Activated naive CD4-positive, alpha-beta T cell (primary cell): ENCODE measurements around the gene ADAMTS19.
A peak's percentile ranks its signal among the peaks of the same experiment; 100 is the strongest.

Source experiments
- DNase-seq, 4 experiments: peaks; one replicate each; lab custom pipeline; 2025; lab: John Stamatoyannopoulos, UW

The ADAMTS19 gene

GRCh38 chr5:129766798-129767197, 306.7 kb downstream of the ADAMTS19 start:
- no peak for DNase-seq

- DNase-seq: peak in 1 of 4 experiments; percentile 8
These were observed 307.9 kb downstream of the ADAMTS19 start for GRCh38 chr5:129767927-129768380.

- no peak for DNase-seq
These were observed 308.6 kb downstream of the ADAMTS19 start for GRCh38 chr5:129768735-129769134.

GRCh38 chr5:129770024-129770820, 310.1 kb downstream of the ADAMTS19 start:
- DNase-seq: no peak

GRCh38 chr5:129771058-129771838, 311.1 kb downstream of the ADAMTS19 start:
- DNase-seq: peak in 2 of 4 experiments; percentile 1

- DNase-seq: no peak
These were observed 313.3 kb downstream of the ADAMTS19 start for GRCh38 chr5:129773376-129773775.

GRCh38 chr5:129781594-129781993, 321.5 kb downstream of the ADAMTS19 start:
- no peak for DNase-seq
